ENCODE results near the gene UNC119.
A peak's percentile ranks its signal among the peaks of the same experiment; 100 is the strongest.

Gene UNC119

GRCh38 chr17:28573040-28573380 lies 20.6 kb upstream of the UNC119 start:
- no peak for DNase-seq (ENCODE audit: low spot score)

GRCh38 chr17:28572259-28573039 lies 20.0 kb upstream of the UNC119 start:
- no peak for DNase-seq (ENCODE audit: low spot score)

DNA sequence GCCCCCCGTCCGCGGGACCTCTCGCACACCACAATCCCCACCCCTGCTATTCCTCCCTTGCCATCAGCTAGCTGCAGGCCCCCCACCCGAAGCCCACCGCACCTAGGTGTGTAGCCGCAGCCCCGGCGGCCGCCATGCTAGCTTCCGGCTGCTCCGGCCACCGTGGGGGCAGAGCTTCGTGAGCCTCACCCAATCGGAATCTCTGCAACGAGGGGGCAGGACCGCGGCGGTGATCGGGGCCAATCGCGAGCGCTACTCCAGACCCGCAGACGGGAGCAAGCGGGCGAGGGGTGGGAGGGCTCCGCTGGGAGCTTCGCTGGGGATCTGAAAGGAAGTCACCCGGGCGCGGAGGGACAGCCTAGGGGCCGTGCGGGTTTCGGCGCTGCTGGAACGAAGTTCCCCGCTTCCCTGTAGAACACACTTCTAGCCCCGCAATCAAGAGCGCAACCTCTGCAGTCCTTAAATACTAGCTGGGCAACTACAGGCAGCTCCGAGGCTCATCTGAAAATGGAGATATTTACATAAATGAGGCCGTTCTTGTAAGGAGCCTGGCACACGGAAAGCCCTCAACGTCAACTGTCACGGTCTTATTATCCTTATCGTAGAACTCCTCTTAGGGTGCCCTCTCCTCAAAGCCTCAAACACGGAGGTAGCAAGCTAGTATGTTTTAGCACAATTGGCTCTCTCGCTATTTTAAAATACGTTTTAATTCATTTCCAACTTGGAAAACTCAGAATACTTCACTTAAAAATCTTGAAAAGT lies 19.1 kb upstream of the UNC119 start, which contains the start of gene PIGS:
TSS of gene PIGS (minus strand) at position 164 of the 762 bp plus-strand sequence. CDS start at position 136, 28 bp downstream.
- DNase-seq (ENCODE audit: low spot score), result peak; percentile 99

DNA sequence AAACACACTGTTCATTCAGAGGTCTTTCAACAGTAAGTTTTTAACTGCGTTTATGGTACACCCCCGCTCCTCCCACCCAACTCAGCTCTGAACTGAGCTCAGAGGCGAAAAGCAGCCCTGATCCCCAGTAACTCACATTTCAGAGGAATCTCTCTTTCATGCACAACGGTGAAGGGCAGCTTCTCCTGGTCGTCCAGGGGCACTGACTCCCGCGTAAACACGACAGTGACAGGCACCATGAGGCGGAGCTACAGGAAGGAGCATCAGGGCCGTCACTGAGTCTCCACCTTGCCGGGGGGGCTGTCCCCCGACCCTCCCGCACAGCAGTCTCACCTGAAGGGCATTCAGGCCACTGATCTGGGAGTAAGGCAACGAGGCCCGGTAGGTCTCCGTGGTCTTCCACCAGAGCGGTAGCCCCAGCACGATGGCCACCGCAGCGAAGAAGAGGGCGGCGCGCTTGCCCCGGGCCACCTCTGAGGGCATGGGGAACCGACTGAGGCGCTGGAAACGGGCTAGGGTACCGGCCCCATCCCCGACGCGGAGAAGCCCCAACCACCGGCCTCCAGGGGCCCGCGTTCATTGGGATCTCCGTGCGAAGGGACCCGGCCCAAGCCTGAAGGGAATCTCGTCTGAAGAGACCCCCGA lies 18.4 kb upstream of the UNC119 start:
- DNase-seq (ENCODE audit: low spot score), result peak; percentile 44

DNA sequence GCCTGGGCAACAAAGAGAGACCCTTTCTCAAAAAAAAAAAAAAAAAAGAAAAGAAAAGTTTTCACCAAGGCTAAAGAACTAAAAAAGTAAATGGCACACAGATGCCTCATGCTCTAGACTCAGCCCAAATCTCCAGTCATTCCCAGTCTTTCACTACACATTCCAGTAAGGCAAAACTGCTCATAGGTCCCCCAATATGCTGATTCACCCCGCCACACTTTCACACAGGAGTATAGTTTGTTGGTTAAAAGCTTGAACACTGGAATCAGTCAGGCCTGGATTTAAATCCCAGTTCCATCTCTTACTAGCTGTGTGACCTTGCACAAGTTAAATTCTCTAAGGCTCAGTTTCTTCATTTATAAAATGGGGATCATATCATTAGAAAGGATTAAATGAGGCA lies 17.0 kb upstream of the UNC119 start:
- DNase-seq (ENCODE audit: low spot score), result no peak

GRCh38 chr17:28567604-28568003 lies 15.2 kb upstream of the UNC119 start:
- DNase-seq (ENCODE audit: low spot score), result no peak

GRCh38 chr17:28563475-28563874 lies 11.1 kb upstream of the UNC119 start:
- peak; percentile 64 for DNase-seq (ENCODE audit: low spot score)

DNA sequence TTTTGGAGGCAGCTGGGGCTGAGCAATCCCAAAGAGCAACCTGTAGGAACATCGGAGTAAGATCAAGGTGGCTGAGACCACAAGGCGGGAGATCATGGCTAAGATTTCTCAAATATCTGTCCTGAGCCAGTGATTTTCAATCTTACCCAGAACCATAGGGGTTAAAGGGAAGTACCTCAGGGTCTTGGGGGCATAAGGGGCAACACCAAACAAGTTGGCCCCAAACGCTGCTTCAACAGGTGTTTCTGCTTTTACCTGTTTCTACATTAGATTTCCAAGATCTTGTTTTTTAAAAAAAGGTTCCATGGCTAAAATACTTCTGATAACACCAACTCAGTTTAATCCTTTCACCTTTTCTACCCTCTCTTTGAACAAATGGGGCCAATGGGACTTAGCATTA lies 2.6 kb upstream of the UNC119 start:
- DNase-seq (ENCODE audit: low spot score), result no peak

- no peak for DNase-seq (ENCODE audit: low spot score)
Observed at GRCh38 chr17:28554565-28554964, 2.1 kb upstream of the UNC119 start.

DNA sequence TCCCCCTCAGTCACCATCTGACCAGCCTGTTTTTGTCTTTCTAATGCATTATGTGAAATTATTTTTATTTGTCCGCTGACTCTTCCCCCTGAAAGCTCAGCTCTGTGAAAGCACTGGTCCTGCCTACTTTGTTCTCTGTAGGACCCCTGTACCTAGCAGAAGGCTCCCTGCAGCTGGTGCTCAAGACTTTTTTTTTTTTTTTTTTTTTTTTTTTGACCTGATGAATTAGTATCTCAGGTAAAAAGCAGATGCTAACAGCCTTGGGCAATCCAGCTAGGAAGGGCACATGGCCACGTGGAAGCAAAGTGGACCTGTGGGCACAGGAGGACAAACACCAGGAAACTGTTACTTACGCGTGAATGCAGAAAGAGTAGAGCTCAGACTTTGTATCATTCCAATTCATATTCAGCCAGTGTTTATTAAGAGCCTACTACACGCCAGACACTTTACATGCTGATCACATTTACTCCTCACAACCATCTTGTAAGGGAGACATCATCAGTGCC lies 629 bp upstream of the UNC119 start:
- DNase-seq (ENCODE audit: low spot score), result no peak

DNA sequence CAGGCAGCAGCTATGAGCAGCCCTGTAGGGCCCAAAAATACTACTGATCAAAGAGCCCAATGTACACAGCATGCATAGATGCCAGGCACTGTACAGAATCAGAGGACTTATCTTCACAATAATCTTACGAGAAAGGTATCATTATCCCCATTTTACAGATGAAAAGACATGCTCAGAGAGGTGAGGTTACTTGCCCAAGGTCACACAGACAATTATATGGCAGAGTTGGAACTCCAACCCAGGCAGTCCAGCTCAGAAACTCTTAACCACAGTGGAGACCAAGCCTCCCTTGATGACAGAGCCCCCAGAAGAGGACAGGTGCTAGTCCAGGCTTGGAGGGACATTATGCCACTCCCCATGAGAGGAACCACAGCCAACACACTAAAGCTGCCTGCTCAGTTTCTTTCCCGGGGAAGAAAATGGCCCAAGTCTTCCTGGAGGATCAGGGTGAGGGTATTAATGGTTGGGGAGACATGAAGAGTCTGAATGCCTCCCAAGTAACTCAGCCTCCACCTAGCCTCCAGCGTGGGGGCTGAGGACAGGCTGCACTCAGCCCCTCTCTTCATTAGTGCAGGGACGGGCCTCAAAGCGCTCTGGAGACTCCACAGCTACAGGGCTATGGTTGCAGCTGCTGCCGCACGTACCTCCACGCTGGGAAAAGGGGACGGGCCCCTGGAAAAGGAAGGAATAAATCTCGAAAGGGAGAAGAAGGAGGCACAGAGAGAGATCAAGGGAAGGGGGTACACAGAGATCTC lies 826 bp downstream of the UNC119 start:
- peak; percentile 55 for DNase-seq (ENCODE audit: low spot score)

DNA sequence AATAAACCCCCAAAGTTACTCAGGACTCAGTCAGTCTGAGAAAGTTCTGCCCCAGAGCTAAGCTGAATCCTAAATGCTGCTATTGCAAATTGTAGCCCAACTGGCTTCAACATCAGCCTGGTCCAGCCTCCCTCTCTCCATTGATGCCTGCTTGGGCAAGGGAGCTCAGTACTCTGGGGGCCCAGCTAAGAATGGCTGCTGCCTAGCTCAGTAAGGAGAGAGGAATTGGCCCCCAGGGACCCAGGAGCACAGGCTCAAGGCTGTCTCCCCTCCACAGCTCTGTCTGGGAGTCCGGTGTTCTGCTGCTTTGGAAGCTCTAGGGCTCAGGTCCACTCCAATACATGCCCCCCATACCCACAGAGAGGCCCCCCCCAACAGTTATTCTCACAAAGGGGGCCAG lies 1.6 kb downstream of the UNC119 start:
- DNase-seq (ENCODE audit: low spot score), result no peak

GRCh38 chr17:28549236-28550132 lies 2.9 kb downstream of the UNC119 start:
- no peak for DNase-seq (ENCODE audit: low spot score)

GRCh38 chr17:28548417-28549130 lies 3.9 kb downstream of the UNC119 start:
- no peak for DNase-seq (ENCODE audit: low spot score)

- peak; percentile 90 for DNase-seq (ENCODE audit: low spot score)
Observed at GRCh38 chr17:28547623-28548416, 4.6 kb downstream of the UNC119 start.

DNA sequence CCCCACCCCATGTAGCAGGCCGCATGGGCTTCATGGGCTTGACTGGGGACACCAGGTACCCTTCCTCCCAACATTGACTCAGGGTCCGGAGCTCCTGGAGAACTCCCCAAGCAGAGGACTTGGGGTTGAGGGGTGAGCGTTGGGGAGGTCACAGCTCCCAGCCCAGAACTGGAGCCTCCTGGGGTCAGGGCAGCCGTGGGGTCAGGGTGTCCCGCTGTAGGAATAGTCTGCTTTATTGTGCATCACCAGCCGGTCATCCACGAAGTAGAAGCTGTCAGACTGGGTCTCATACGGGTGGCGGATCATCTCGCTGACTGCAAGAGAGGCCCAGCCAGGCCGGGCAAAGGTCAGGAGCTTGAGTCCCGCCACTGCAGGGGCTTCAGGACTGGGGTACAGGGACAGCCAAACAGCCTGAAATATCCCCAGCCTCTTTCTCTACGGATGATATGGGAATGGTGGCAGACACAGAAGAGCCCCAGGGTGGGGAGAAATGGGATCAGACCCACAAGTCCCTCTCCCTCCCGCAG lies 5.3 kb downstream of the UNC119 start:
- no peak for DNase-seq (ENCODE audit: low spot score)

- no peak for DNase-seq (ENCODE audit: low spot score)
Observed at GRCh38 chr17:28545787-28546415, 6.5 kb downstream of the UNC119 start.

DNA sequence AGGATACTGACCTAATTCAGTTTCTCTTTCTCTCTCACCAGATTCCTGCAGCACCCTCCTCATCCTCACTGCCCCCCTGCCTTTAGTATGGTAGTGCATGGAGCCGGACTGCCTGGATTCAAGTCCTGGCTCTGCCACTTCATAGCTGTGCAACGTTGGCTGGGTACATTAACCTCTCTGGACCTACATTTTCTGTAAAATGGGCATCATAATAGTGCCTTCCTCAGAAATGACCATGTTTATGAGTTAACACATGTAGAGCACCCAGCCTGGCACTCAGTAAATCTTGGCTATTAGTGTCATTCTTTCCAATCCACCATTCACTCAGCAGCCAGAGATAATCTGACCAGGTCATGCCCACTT lies 7.3 kb downstream of the UNC119 start:
- DNase-seq (ENCODE audit: low spot score), result no peak
